Central memory CD8-positive, alpha-beta T cell (primary cell): ENCODE data around the gene KRT6B.
"Not testable (repeated sequence)": the region's sequence is repeated elsewhere in the genome, so short reads cannot be mapped to it uniquely, and the experiment has no call there.

Experiments used
- ATAC-seq: fragments of 150-1000 bp; cut with Tn5 transposase; replicated peaks from 2 replicates; pipeline ENCODE4 v1.10.0; 2022; ENCODE audit warnings: mild to moderate bottlenecking, moderate FRiP score, moderate number of reproducible peaks; ENCODE audit not compliant: poor library complexity, severe bottlenecking; ENCODE audit errors: extremely low read depth
- DNase-seq, 2 donors: peaks; one replicate each; pipeline ENCODE4 v3.0.0; 2021; ENCODE audit warnings: low spot score in 2 of 2
- H3K27ac Mint-ChIP-seq: one replicate; pipeline ENCODE4 v1.8.0; 2022; ENCODE audit warnings: low read depth, mild to moderate bottlenecking, moderate library complexity, mixed read lengths
- H3K27me3 Mint-ChIP-seq: one replicate; pipeline ENCODE4 v1.8.0; 2022; ENCODE audit warnings: mixed read lengths
- H3K36me3 Mint-ChIP-seq: one replicate; pipeline ENCODE4 v1.8.0; 2022; ENCODE audit warnings: mild to moderate bottlenecking, moderate library complexity, mixed read lengths; ENCODE audit not compliant: insufficient read depth
- H3K4me1 Mint-ChIP-seq: one replicate; pipeline ENCODE4 v1.8.0; 2022; ENCODE audit warnings: mixed read lengths
- H3K4me3 Mint-ChIP-seq: one replicate; pipeline ENCODE4 v1.8.0; 2022; ENCODE audit warnings: mild to moderate bottlenecking, moderate library complexity, mixed read lengths
- H3K9me3 Mint-ChIP-seq: one replicate; pipeline ENCODE4 v1.8.0; 2022; ENCODE audit warnings: mixed read lengths

The KRT6B gene

GRCh38 chr12:52491495-52491894 lies 39.5 kb upstream of the KRT6B start:
- H3K27ac Mint-ChIP-seq, H3K36me3 Mint-ChIP-seq, H3K9me3 Mint-ChIP-seq, ATAC-seq, H3K4me3 Mint-ChIP-seq, DNase-seq: not testable (repeated sequence)
- Mint-ChIP-seq H3K27me3 (peaks cover 69% of the 10 kb centered on the region), H3K4me1 (peaks cover 11% of the 10 kb centered on the region)

GRCh38 chr12:52488736-52489135 lies 36.8 kb upstream of the KRT6B start:
- Mint-ChIP-seq H3K36me3 (no peaks in the 10 kb centered on the region), H3K4me3 (no peak overlapping the region), H3K27ac (no peak overlapping the region), H3K4me1 (no peaks in the 10 kb centered on the region), H3K9me3 (peaks cover 12% of the 10 kb centered on the region), H3K27me3 (peaks cover 81% of the 10 kb centered on the region)
- ATAC-seq (no peak), DNase-seq (no peak)

- DNase-seq, H3K27ac Mint-ChIP-seq, H3K4me3 Mint-ChIP-seq, H3K36me3 Mint-ChIP-seq, H3K4me1 Mint-ChIP-seq, ATAC-seq: not testable (repeated sequence)
- Mint-ChIP-seq H3K27me3 (peaks cover 81% of the 10 kb centered on the region), H3K9me3 (peaks cover 12% of the 10 kb centered on the region)
Observed at GRCh38 chr12:52487744-52488443, 35.9 kb upstream of the KRT6B start.

- Mint-ChIP-seq H3K36me3 (peaks cover 1% of the 10 kb centered on the region), H3K4me1 (no peaks in the 10 kb centered on the region), H3K4me3 (no peak overlapping the region), H3K27me3 (peaks cover 80% of the 10 kb centered on the region), H3K9me3 (peaks cover 12% of the 10 kb centered on the region), H3K27ac (no peak overlapping the region)
- DNase-seq (no peak), ATAC-seq (no peak)
Observed at GRCh38 chr12:52487211-52487610, 35.3 kb upstream of the KRT6B start.

DNA sequence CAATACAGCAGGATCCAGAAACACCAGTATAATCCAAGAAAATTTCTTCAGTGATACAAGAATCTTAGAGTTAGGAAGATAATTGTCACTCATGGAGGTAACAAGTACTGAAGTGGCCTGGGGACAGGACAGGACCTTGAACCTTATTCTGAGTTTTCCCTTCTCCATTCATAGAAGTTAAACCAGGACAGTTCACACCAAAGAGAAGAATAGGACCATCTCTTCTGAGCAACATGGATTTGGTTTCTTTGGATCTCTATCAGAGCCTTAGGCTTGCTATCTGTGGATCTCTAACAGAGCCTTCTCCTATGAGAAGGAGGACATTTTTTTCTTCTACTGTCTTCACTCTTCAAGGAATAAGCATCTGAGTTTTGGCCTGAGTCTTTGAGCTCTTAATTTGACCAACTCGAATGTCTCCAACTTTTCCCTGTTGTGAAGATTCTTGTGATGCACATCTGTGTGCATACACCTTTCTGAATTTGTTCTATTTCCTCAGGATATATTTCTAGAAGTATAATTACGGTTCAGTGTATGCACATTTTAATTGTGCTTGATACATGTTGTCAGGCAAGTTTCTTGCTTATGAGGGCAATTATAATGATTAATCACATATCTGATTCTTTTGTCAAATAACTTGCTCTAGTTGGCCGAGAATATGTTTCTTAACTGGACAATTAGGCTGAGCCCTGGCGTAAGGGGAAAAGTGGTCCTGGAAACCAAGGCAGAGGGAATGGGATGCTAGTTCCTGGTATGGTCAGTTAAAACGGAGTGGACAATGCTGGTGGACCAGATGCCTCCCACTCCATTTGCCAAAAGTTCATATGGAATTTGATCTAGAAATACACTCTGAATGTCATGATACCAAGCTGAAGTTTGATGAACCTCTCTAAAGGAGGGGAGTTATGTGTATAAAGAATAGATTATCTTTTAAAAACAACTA lies 34.5 kb upstream of the KRT6B start:
- Mint-ChIP-seq H3K27me3 (peaks cover 72% of the 10 kb centered on the region), H3K9me3 (peaks cover 12% of the 10 kb centered on the region), H3K4me3 (no peak overlapping the region), H3K36me3 (peaks cover 1% of the 10 kb centered on the region), H3K4me1 (no peaks in the 10 kb centered on the region), H3K27ac (no peak overlapping the region)
- no peak for ATAC-seq
- no peak for DNase-seq

- Mint-ChIP-seq H3K36me3 (peaks cover 1% of the 10 kb centered on the region), H3K27me3 (peaks cover 27% of the 10 kb centered on the region), H3K4me1 (no peaks in the 10 kb centered on the region), H3K27ac (no peak overlapping the region), H3K4me3 (no peak overlapping the region), H3K9me3 (peaks cover 8% of the 10 kb centered on the region)
- DNase-seq = no peak
- ATAC-seq = no peak
Observed at GRCh38 chr12:52480073-52480472, 28.1 kb upstream of the KRT6B start.

DNA sequence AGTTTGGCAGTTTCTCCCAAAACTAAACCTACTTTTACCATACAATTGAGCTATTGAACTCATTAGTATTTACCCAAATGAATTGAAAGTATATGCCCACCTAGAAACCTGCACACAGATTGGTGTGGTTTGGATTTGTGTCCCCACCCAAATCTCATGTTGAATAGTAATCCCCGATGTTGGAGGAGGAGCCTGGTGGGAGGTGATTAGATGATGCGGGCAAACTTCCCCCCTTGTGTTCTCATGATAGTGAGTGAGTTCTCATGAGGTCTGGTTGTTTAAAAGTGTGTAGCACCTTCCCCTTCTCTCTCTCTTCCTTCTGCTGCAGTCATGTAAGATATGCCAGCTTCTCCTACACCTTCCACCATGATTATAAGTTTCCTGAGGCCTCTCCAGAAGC lies 25.7 kb upstream of the KRT6B start:
- Mint-ChIP-seq H3K4me1 (no peaks in the 10 kb centered on the region), H3K9me3 (no peaks in the 10 kb centered on the region), H3K27ac (no peak overlapping the region), H3K27me3 (peaks cover 2% of the 10 kb centered on the region), H3K4me3 (no peak overlapping the region), H3K36me3 (peaks cover 1% of the 10 kb centered on the region)
- ATAC-seq = no peak
- no peak for DNase-seq

GRCh38 chr12:52474212-52474611 lies 22.3 kb upstream of the KRT6B start:
- Mint-ChIP-seq H3K27me3 (peaks cover 1% of the 10 kb centered on the region), H3K9me3 (no peaks in the 10 kb centered on the region), H3K36me3 (no peaks in the 10 kb centered on the region), H3K27ac (no peak overlapping the region), H3K4me3 (no peak overlapping the region), H3K4me1 (no peaks in the 10 kb centered on the region)
- DNase-seq (no peak), ATAC-seq (no peak)

- H3K36me3 Mint-ChIP-seq = no peaks in the 10 kb centered on the region
- DNase-seq (no peak), ATAC-seq (no peak)
- no peaks in the 10 kb centered on the region for H3K4me1 Mint-ChIP-seq
- peaks cover 6% of the 10 kb centered on the region for H3K27me3 Mint-ChIP-seq
- no peak within 1 kb of the TSS for H3K27ac Mint-ChIP-seq
- H3K9me3 Mint-ChIP-seq = no peaks in the 10 kb centered on the region
- no peak within 1 kb of the TSS for H3K4me3 Mint-ChIP-seq
Observed at GRCh38 chr12:52473768-52474167, 21.8 kb upstream of the KRT6B start, which contains the start of gene KRT6C. Gene KRT6C, minus strand, starts transcription at chr12:52473805. Its CDS starts 68 bp downstream, at chr12:52473737.

GRCh38 chr12:52469853-52470252 lies 17.9 kb upstream of the KRT6B start:
- Mint-ChIP-seq H3K4me3 (no peak overlapping the region), H3K36me3 (no peaks in the 10 kb centered on the region), H3K4me1 (no peaks in the 10 kb centered on the region), H3K27me3 (peaks cover 17% of the 10 kb centered on the region), H3K9me3 (no peaks in the 10 kb centered on the region), H3K27ac (no peak overlapping the region)
- DNase-seq (no peak), ATAC-seq (no peak)

- Mint-ChIP-seq H3K9me3 (no peaks in the 10 kb centered on the region), H3K4me1 (no peaks in the 10 kb centered on the region), H3K27ac (no peak overlapping the region), H3K27me3 (peaks cover 41% of the 10 kb centered on the region), H3K4me3 (no peak overlapping the region), H3K36me3 (no peaks in the 10 kb centered on the region)
- DNase-seq = no peak
- ATAC-seq = no peak
Observed at GRCh38 chr12:52464897-52465296, 13.0 kb upstream of the KRT6B start.

DNA sequence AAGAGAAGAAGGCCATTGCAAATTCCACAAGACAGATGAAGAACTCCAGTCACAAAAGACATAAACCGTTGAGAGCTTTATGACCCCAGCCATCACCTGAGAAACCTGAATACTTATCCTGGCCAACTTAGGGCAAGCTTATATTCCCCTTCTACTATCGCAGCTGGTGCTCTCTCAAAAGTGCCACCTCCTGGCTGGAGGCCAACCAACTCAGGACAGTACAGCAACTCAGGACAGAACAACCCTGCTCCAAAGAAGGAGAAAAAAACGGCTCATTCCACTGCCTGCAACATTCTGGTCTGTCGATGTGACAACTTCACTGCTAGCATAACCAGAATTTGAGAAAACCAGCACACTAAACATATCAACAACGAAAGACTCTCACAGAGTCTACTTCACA lies 9.7 kb upstream of the KRT6B start:
- no peak for ATAC-seq
- Mint-ChIP-seq H3K27ac (no peak overlapping the region), H3K9me3 (no peaks in the 10 kb centered on the region), H3K4me1 (no peaks in the 10 kb centered on the region), H3K36me3 (no peaks in the 10 kb centered on the region), H3K4me3 (no peak overlapping the region), H3K27me3 (peaks cover 26% of the 10 kb centered on the region)
- no peak for DNase-seq

- ATAC-seq (no peak), DNase-seq (no peak)
- Mint-ChIP-seq H3K9me3 (no peaks in the 10 kb centered on the region), H3K4me1 (peaks cover 12% of the 10 kb centered on the region), H3K27ac (no peak overlapping the region), H3K27me3 (peaks cover 16% of the 10 kb centered on the region), H3K4me3 (no peak overlapping the region), H3K36me3 (no peaks in the 10 kb centered on the region)
Observed at GRCh38 chr12:52458861-52459260, 6.9 kb upstream of the KRT6B start.
